ENCODE measurements around the gene TIMM17B.

TIMM17B gene

DNA sequence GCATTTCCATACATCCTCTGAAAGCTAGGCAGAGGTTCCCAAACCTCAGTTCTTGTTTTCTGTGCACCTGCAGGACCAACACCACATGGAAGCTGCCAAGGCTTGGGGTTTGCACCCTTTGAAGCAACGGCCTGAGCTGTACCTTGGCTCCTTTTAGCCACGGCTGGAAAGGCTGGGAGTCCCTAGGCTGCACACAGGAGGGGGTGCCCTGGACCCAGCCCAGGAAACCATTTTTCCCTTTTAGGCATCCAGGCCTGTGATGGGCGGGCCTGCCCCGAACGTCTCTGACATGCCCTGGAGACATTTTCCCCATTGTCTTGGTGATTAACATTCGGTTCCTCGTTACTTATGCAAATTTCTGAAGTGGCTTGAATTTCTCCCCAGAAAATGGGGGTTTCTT lies 44.7 kb downstream of the TIMM17B start:
- TF ChIP-seq GATA1 (IDR thresholded peaks at IDR 0.05; ENCODE audit: low read depth, low read length) (no peak), POLR2A (IDR thresholded peaks at IDR 0.05; ENCODE audit: low read length) (no peak)
- DNase-seq = no peak

DNA sequence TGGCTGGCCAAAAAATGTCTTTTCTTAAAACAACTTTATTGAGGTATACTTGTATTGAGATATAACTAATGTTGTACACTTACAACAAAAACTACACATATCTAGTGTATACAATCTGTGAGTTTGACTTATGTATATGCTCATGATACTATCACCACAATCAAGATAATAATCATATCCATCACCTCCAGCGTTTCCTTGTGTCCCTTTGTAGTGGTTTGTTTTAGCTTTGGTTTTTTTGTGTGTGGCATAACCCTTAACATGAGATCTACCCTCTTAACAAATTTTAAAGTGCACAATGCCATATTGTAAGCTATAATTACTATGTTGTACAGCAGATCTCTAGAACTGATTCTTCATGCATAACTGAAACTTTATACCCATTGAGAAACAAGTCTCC lies 48.7 kb downstream of the TIMM17B start:
- no peak for DNase-seq
- TF ChIP-seq POLR2A (IDR thresholded peaks at IDR 0.05; ENCODE audit: low read length) (no peak), GATA1 (IDR thresholded peaks at IDR 0.05; ENCODE audit: low read depth, low read length) (no peak)
